Heart left ventricle (tissue), 16 donors: ENCODE data around the gene CYP27C1. TPM values are rescaled to one million over a fixed set of nuclear protein-coding genes. Genes with fewer than 3 reads are reported as not detected.
A peak's percentile ranks its signal among the peaks of the same experiment; 100 is the strongest.

Experiments
- ATAC-seq, 4 donors: fragments of 200-7000 bp; cut with Tn5 transposase; one replicate each; pipeline ENCODE4 v1.9.1; 2020 to 2022; ENCODE audit warnings: moderate library complexity in 4 of 4, mild to moderate bottlenecking in 3 of 4, moderate number of reproducible peaks in 1 of 4
- DNase-seq, 5 donors: peaks; one replicate each; pipeline ENCODE4 v3.0.0-alpha.2; 2020
- H3K27ac ChIP-seq, 12 donors: fragments of 200-600 bp; sonication (generic) in 4 of 12; one replicate each; pipeline versions ENCODE4 v1.5.0 to v1.8.0; 2016 to 2022; ENCODE audit warnings: mild to moderate bottlenecking in 2 of 12
- H3K27me3 ChIP-seq, 9 donors: fragments of 200-600 bp; sonication (generic) in 2 of 9; one replicate each; pipeline versions ENCODE4 v1.5.1 to v1.8.0; 2016 to 2022; ENCODE audit warnings: mild to moderate bottlenecking in 3 of 9
- H3K36me3 ChIP-seq, 9 donors: fragments of 200-600 bp; sonication (generic) in 2 of 9; one replicate each; pipeline versions ENCODE4 v1.5.0 to v1.8.0; 2018 to 2022; ENCODE audit warnings: mild to moderate bottlenecking in 2 of 9
- H3K4me1 ChIP-seq, 12 donors: fragments of 200-600 bp; sonication (generic) in 4 of 12; one replicate each; pipeline versions ENCODE4 v1.5.0 to v1.8.0; 2016 to 2022; ENCODE audit warnings: mild to moderate bottlenecking in 3 of 12
- H3K4me3 ChIP-seq, 12 donors: fragments of 200-600 bp; sonication (generic) in 4 of 12; one replicate each; pipeline versions ENCODE4 v1.5.0 to v1.8.0; 2017 to 2022; ENCODE audit warnings: mild to moderate bottlenecking in 9 of 12, moderate library complexity in 4 of 12
- H3K9me3 ChIP-seq, 12 donors: fragments of 200-600 bp; sonication (generic) in 4 of 12; one replicate each; pipeline versions ENCODE4 v1.5.0 to v1.8.0; 2016 to 2022; ENCODE audit warnings: mild to moderate bottlenecking in 1 of 12
- POLR2A ChIP-seq, 2 donors: fragments of 450-650 bp; IDR thresholded peaks; one replicate each; pipeline ENCODE4 v1.6.1; 2017; ENCODE audit warnings: antibody characterized with exemption in 2 of 2, mild to moderate bottlenecking in 2 of 2, moderate library complexity in 2 of 2
- WGBS, 4 donors: extraction: QIAGEN DNeasy Blood & Tissue Kit in 2 of 4; methylation state at CpG; one replicate each; pipeline versions ENCODE4 v1.1.5 to v1.1.7; 2013 to 2018; 5-methylcytosine and 5-hydroxymethylcytosine counted together
- intact Hi-C, 10 donors: fragments of 100-400 bp; cut with DNase I; formaldehyde crosslinking; loops; one replicate each; pipeline versions ENCODE4 v1.11.1 to v1.14.2; 2022
- polyA plus RNA-seq, 2 donors: library from polyadenylated mRNA; stranded (reverse); fragments of 200-250 nt; gene quantifications; one replicate each; pipeline ENCODE4 v1.2.3, GENCODE V29; 2013
- total RNA-seq, 9 donors: library from RNA; depleted of rRNA in 2 of 9; stranded (reverse); fragments of >200 nt in 2 of 9; fragmentation: NEBNext Ultra II Directional in 3 of 9; extraction: Animal tissue kit (Norgen Biotek cat#: 25700) in 3 of 9; gene quantifications; one replicate each; pipeline versions ENCODE4 v1.1.0 to v1.2.4, GENCODE V29; 2016 to 2023
- TF ChIP-seq, protein P1 (sequence below), 12 donors: fragments of 200-600 bp; sonication (generic) in 4 of 12; IDR thresholded peaks; one replicate each; pipeline versions ENCODE4 v1.5.0 to v1.8.0; 2018 to 2022; ENCODE audit warnings: antibody characterized with exemption in 12 of 12, mild to moderate bottlenecking in 5 of 12
- donor health status: ischemic (EF 13 %, LVEDD 7.1; RV severe dilation, severe dysfunction).
- donor health status: healthy with polysubstance abuse.
- donor health status: DM: no; HTN: yes; CAD: no.
- donor health status: DM: no; HTN: no; CAD: no.
- donor health status: ischemic (EF 25% LVEDD 6.9; RV normal size, moderate dysfunction).
- donor health status: ischemic (EF 25% LVEDD 5.7; RV mildly dilated, moderate dysfunction).
- donor health status: healthy.
- donor health status: DM: yes; HTN: yes; CAD: no.
- donor health status: ischemic (EF 35%, LVEDD 5.7; RV mildly dilated, moderate dysfunction).
- donor health status: nonischemic (EF 11% LVEDD 7.7; RV severe dilation, severe dysfunction).
- donor health status: DM: yes; HTN: yes; CAD: no.
- donor health status: PGD.
- donor health status: ischemic (EF 29% LVEDD 5.4; RV normal size, mild dysfunction).
- donor health status: nonischemic (EF 23%, LVEDD 6.1; RV moderate dilation, normal function).

The CYP27C1 gene
- total and polyA plus RNA-seq, 11 donors: 0.06 to 0.44 (median 0.12) TPM; not detected in 8

GRCh38 chr2:127142663-127143630, 77.2 kb downstream of the CYP27C1 start:
- Histone ChIP-seq H3K36me3 (no peaks in the 10 kb centered on the region), H3K4me3 (no peak overlapping the region), H3K4me1 (peaks cover 0 to 35% (median 17%) of the 10 kb centered on the region in 12 donors), H3K27ac (peak overlapping the region in 2 of 12 donors; percentile 13 to 22), H3K9me3 (peaks cover 0 to 5% (median 0%) of the 10 kb centered on the region in 12 donors), H3K27me3 (peaks cover 0 to 16% (median 0%) of the 10 kb centered on the region in 9 donors)
- DNase-seq (no peak), ATAC-seq (no peak)
- intact Hi-C loops: no loop called here
- 87 to 96% (median 90%) methylated on average over 4 of the region's 4 CpGs for WGBS, 4 donors
- TF ChIP-seq, protein P1, sequence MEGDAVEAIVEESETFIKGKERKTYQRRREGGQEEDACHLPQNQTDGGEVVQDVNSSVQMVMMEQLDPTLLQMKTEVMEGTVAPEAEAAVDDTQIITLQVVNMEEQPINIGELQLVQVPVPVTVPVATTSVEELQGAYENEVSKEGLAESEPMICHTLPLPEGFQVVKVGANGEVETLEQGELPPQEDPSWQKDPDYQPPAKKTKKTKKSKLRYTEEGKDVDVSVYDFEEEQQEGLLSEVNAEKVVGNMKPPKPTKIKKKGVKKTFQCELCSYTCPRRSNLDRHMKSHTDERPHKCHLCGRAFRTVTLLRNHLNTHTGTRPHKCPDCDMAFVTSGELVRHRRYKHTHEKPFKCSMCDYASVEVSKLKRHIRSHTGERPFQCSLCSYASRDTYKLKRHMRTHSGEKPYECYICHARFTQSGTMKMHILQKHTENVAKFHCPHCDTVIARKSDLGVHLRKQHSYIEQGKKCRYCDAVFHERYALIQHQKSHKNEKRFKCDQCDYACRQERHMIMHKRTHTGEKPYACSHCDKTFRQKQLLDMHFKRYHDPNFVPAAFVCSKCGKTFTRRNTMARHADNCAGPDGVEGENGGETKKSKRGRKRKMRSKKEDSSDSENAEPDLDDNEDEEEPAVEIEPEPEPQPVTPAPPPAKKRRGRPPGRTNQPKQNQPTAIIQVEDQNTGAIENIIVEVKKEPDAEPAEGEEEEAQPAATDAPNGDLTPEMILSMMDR (IDR thresholded peaks at IDR 0.05): no peak
- TF ChIP-seq POLR2A (IDR thresholded peaks at IDR 0.05): no peak

DNA sequence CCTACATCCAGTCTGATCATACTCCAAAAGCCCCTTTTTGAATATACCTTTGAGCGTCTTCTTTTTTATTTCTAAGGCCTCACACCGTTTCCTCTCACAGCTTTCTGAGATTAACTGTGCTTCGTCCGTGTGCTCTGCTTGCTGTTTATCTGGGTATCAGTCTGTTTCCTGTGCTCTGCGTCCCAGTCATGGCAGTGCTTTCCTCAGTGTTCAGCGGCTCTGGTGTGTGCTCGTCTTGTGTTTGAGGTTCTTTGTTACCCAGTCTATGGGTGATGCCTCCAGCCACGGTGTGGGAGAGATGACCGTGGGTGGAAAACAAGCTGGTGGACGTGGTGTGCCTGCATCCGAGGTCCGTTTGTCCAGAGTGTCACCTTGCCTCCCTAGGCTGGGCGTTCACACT, 79.6 kb downstream of the CYP27C1 start:
- peaks cover 0 to 16% (median 0%) of the 10 kb centered on the region in 9 donors for H3K27me3 ChIP-seq
- H3K4me3 ChIP-seq: no peak overlapping the region
- TF ChIP-seq, protein P1 (IDR thresholded peaks at IDR 0.05): no peak
- TF ChIP-seq POLR2A (IDR thresholded peaks at IDR 0.05): no peak
- H3K9me3 ChIP-seq: peaks cover 0 to 5% (median 0%) of the 10 kb centered on the region in 12 donors
- intact Hi-C loops: no loop called here
- H3K36me3 ChIP-seq: no peaks in the 10 kb centered on the region
- no peak overlapping the region for H3K27ac ChIP-seq
- peaks cover 0 to 37% (median 14%) of the 10 kb centered on the region in 12 donors for H3K4me1 ChIP-seq
- WGBS, 4 donors: 65 to 74% (median 71%) methylated on average over 13 of the region's 13 CpGs
- ATAC-seq (no peak), DNase-seq (no peak)

DNA sequence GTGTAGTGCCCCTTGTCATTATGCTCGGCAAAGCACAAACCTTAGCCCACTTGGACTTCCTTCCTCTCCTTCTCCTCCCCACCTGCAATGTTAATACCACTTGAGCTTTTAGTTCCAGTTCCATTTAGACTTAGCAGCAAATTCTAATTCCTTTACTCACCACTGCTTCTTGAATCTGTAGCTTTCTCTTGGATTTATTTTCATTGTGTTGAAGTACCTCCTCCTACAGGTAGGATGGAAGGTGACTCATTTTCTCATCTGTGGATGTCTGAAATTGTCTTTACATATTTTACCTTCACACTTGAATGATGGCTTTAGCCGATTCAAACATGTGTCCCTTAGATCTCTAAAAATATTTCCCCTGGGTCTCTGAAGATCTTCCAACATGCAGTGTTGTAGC, 80.3 kb downstream of the CYP27C1 start:
- intact Hi-C loops: no loop called here
- no peak for TF ChIP-seq POLR2A (IDR thresholded peaks at IDR 0.05)
- TF ChIP-seq, protein P1 (IDR thresholded peaks at IDR 0.05): no peak
- Histone ChIP-seq H3K9me3 (peaks cover 0 to 5% (median 0%) of the 10 kb centered on the region in 12 donors), H3K4me1 (peaks cover 0 to 37% (median 8%) of the 10 kb centered on the region in 12 donors), H3K4me3 (no peak overlapping the region), H3K27me3 (peaks cover 0 to 16% (median 0%) of the 10 kb centered on the region in 9 donors), H3K36me3 (no peaks in the 10 kb centered on the region), H3K27ac (no peak overlapping the region)
- 66 to 79% (median 70%) methylated on average over 2 of the region's 2 CpGs for WGBS, 4 donors
- no peak for DNase-seq
- no peak for ATAC-seq

DNA sequence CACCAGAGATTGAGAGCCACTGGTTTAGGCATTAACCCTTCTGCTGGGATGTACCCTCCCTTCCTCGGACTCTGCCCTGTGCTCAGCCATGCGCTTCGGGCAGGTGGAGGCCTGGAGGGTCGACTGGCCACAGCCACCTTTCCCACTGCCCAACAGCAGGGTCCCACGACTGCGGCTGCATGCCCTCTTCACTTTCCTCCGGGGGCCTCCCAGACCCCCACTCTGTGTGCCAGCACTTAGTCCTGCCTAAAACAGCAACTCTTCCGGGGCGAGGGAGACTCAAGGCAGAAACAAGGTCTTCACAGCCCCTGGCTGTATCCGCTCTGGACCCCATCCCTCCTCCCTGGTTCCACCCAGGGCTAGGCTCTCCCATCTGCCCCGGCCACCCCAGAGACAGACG, 81.8 kb downstream of the CYP27C1 start:
- WGBS, 4 donors: 86 to 93% (median 91%) methylated on average over 12 of the region's 12 CpGs
- H3K4me1 ChIP-seq: peaks cover 0 to 31% (median 0%) of the 10 kb centered on the region in 12 donors
- no peak for TF ChIP-seq POLR2A (IDR thresholded peaks at IDR 0.05)
- TF ChIP-seq, protein P1 (IDR thresholded peaks at IDR 0.05): no peak
- intact Hi-C loops: no loop called here
- H3K36me3 ChIP-seq: no peaks in the 10 kb centered on the region
- peaks cover 0 to 5% (median 0%) of the 10 kb centered on the region in 12 donors for H3K9me3 ChIP-seq
- ATAC-seq: no peak
- peaks cover 0 to 16% (median 0%) of the 10 kb centered on the region in 9 donors for H3K27me3 ChIP-seq
- DNase-seq: no peak
- H3K4me3 ChIP-seq: no peak overlapping the region
- no peak overlapping the region for H3K27ac ChIP-seq
